H1 (cell line): ENCODE data around the gene MT1X. TPM values are rescaled to one million over a fixed set of nuclear protein-coding genes. Genes with fewer than 3 reads are reported as not detected.
A peak's percentile ranks its signal among the peaks of the same experiment; 100 is the strongest.

Experiments
- CTCF ChIA-PET: fragments of 300-600 bp; sonication (Branson Sonifier 250); formaldehyde crosslinking; loops from one replicate; lab custom pipeline; 2021; ENCODE audit not compliant: partially characterized antibody; lab: Charles Lee
- POLR2A ChIA-PET: fragments of 300-600 bp; sonication (Branson Sonifier 250); formaldehyde crosslinking; loops from one replicate; lab custom pipeline; 2021; ENCODE audit warnings: inconsistent platforms; ENCODE audit not compliant: partially characterized antibody; lab: Charles Lee
- DNase-seq, 2 experiments: peaks; one replicate each; pipeline versions ENCODE4 v3.0.0 to v3.0.0-alpha.2; 2010 to 2022; ENCODE audit warnings: low spot score in 2 of 2, low read depth in 1 of 2, mixed read lengths in 1 of 2
- FAIRE-seq: peaks from 2 replicates; lab custom pipeline; 2011; peaks lifted over from hg19 to GRCh38; lab: Jason Lieb, UNC
- H2AFZ ChIP-seq: 2 replicates; pipeline ENCODE4 v1.8.1; 2012; ENCODE audit warnings: low read length, inconsistent platforms
- H2AK5ac ChIP-seq: 2 replicates; pipeline ENCODE4 v1.6.1; 2013; ENCODE audit warnings: low read depth, low read length
- H2BK120ac ChIP-seq: replicated peaks from 2 replicates; pipeline ENCODE3; 2013; ENCODE audit warnings: low read depth, low read length, inconsistent platforms
- H2BK12ac ChIP-seq: 2 replicates; pipeline ENCODE4 v1.6.1; 2013; ENCODE audit warnings: low read depth, low read length
- H2BK15ac ChIP-seq: 2 replicates; pipeline ENCODE4 v1.6.1; 2013; ENCODE audit warnings: low read length
- H2BK20ac ChIP-seq: 2 replicates; pipeline ENCODE4 v1.6.1; 2013; ENCODE audit warnings: low read length
- H2BK5ac ChIP-seq: 2 replicates; pipeline ENCODE4 v1.6.1; 2013; ENCODE audit warnings: low read depth, low read length
- H3K14ac ChIP-seq: 2 replicates; pipeline ENCODE4 v1.6.1; 2013; ENCODE audit warnings: inconsistent platforms; ENCODE audit not compliant: insufficient read length
- H3K18ac ChIP-seq: 2 replicates; pipeline ENCODE4 v1.6.1; 2013; ENCODE audit warnings: low read length; ENCODE audit errors: extremely low read depth
- H3K23ac ChIP-seq: 2 replicates; pipeline ENCODE4 v1.6.1; 2013; ENCODE audit warnings: inconsistent platforms; ENCODE audit not compliant: insufficient read length
- H3K23me2 ChIP-seq: 2 replicates; pipeline ENCODE4 v1.6.1; 2013; ENCODE audit warnings: low read depth, low read length
- H3K27ac ChIP-seq: 2 replicates; pipeline ENCODE4 v1.6.1; 2011; ENCODE audit warnings: low read depth, low read length, inconsistent platforms
- H3K27me3 ChIP-seq, 4 experiments: replicated peaks in 1 of 4; 1 replicate in 1 of 4; 2 replicates in 3 of 4; pipeline versions ENCODE4 v1.6.1 to v1.8.1; 2011 to 2013; ENCODE audit warnings: low read length in 3 of 4, mild to moderate bottlenecking in 3 of 4, inconsistent platforms in 2 of 4, mixed read lengths in 2 of 4, moderate library complexity in 1 of 4; ENCODE audit not compliant: control insufficient read depth in 3 of 4, insufficient read depth in 3 of 4; ENCODE audit errors: extremely low read depth in 1 of 4
- H3K36me3 ChIP-seq, 4 experiments: 2 replicates each; pipeline versions ENCODE4 v1.6.1 to v1.8.1; 2011 to 2013; ENCODE audit warnings: mild to moderate bottlenecking in 4 of 4, low read length in 3 of 4, moderate library complexity in 2 of 4, control low read depth in 1 of 4, inconsistent platforms in 1 of 4; ENCODE audit not compliant: insufficient read depth in 4 of 4, control insufficient read depth in 2 of 4
- H3K4ac ChIP-seq: replicated peaks from 2 replicates; pipeline ENCODE3; 2013; ENCODE audit warnings: low read length, low read depth, mixed read lengths, inconsistent platforms; ENCODE audit not compliant: insufficient read length
- H3K4me1 ChIP-seq, 4 experiments: replicated peaks in 1 of 4; 1 replicate in 1 of 4; 2 replicates in 3 of 4; pipeline versions ENCODE4 v1.6.1 to v1.8.1; 2011 to 2013; ENCODE audit warnings: low read length in 3 of 4, inconsistent platforms in 2 of 4, mixed read lengths in 1 of 4; ENCODE audit not compliant: insufficient read depth in 4 of 4, control insufficient read depth in 3 of 4
- H3K4me2 ChIP-seq, 2 experiments: 2 replicates each; pipeline versions ENCODE4 v1.6.1 to v1.8.1; 2011 to 2013; ENCODE audit warnings: low read depth in 2 of 2, low read length in 2 of 2, control low read depth in 1 of 2, inconsistent platforms in 1 of 2, mild to moderate bottlenecking in 1 of 2; ENCODE audit not compliant: insufficient read depth in 1 of 2
- H3K4me3 ChIP-seq, 4 experiments: fragments of 200-600, 300-600 bp in 1 of 4; sonication (generic), shearing (Covaris generic), sonication (Bioruptor Twin) in 1 of 4; 2 replicates each; pipeline versions ENCODE4 v1.5.1 to v1.8.1; 2011 to 2016; ENCODE audit warnings: low read length in 4 of 4, low read depth in 3 of 4, control low read depth in 2 of 4, inconsistent platforms in 2 of 4, mild to moderate bottlenecking in 2 of 4, mixed read lengths in 1 of 4, moderate library complexity in 1 of 4; ENCODE audit not compliant: insufficient read depth in 2 of 4; ENCODE audit errors: extremely low read depth in 1 of 4
- H3K56ac ChIP-seq: replicated peaks from 2 replicates; pipeline ENCODE3; 2013; ENCODE audit warnings: low read depth, mild to moderate bottlenecking, mixed read lengths, low read length, inconsistent platforms; ENCODE audit not compliant: insufficient read length
- H3K79me1 ChIP-seq: 2 replicates; pipeline ENCODE4 v1.6.1; 2013; ENCODE audit warnings: low read depth, low read length, control low read depth
- H3K79me2 ChIP-seq, 2 experiments: 2 replicates each; pipeline versions ENCODE4 v1.6.1 to v1.8.1; 2012 to 2013; ENCODE audit warnings: low read length in 2 of 2, mild to moderate bottlenecking in 2 of 2, inconsistent platforms in 1 of 2; ENCODE audit not compliant: insufficient read depth in 2 of 2, control insufficient read depth in 1 of 2
- H3K9ac ChIP-seq, 4 experiments: replicated peaks in 1 of 4; 1 replicate in 1 of 4; 2 replicates in 3 of 4; pipeline versions ENCODE4 v1.6.1 to v1.8.1; 2011 to 2013; ENCODE audit warnings: low read depth in 3 of 4, low read length in 3 of 4, control low read depth in 2 of 4, mild to moderate bottlenecking in 2 of 4, moderate library complexity in 2 of 4, inconsistent platforms in 1 of 4; ENCODE audit errors: extremely low read depth in 1 of 4
- H3K9me3 ChIP-seq, 2 experiments: 2 replicates each; pipeline versions ENCODE4 v1.6.1 to v1.8.1; 2012 to 2013; ENCODE audit warnings: mild to moderate bottlenecking in 2 of 2, moderate library complexity in 2 of 2, control low read depth in 1 of 2, inconsistent platforms in 1 of 2, low read depth in 1 of 2, low read length in 1 of 2, mixed read lengths in 1 of 2; ENCODE audit not compliant: insufficient read depth in 2 of 2
- H4K20me1 ChIP-seq, 2 experiments: replicated peaks in 1 of 2; 2 replicates each; pipeline versions ENCODE3 to v1.8.1; 2011 to 2013; ENCODE audit warnings: inconsistent platforms in 2 of 2, low read length in 2 of 2, mild to moderate bottlenecking in 1 of 2; ENCODE audit not compliant: insufficient read depth in 2 of 2, control insufficient read depth in 1 of 2
- H4K5ac ChIP-seq: 2 replicates; pipeline ENCODE4 v1.6.1; 2013; ENCODE audit warnings: low read length, low read depth, mixed read lengths, inconsistent platforms; ENCODE audit not compliant: insufficient read length
- H4K8ac ChIP-seq: 2 replicates; pipeline ENCODE4 v1.8.0; 2013; ENCODE audit warnings: mild to moderate bottlenecking, moderate library complexity, low read length, inconsistent platforms; ENCODE audit not compliant: insufficient read depth; ENCODE audit errors: extremely low read depth
- H4K91ac ChIP-seq: replicated peaks from 2 replicates; pipeline ENCODE3; 2013; ENCODE audit warnings: low read length, mixed read lengths, inconsistent platforms; ENCODE audit not compliant: insufficient read length
- BRCA1 ChIP-seq: IDR thresholded peaks from 2 replicates; pipeline ENCODE4 v1.6.1; 2012; ENCODE audit warnings: low read depth, low read length, improper control_type of control experiment
- CHD2 ChIP-seq: IDR thresholded peaks from 2 replicates; pipeline ENCODE4 v1.6.1; 2012; ENCODE audit warnings: low read length, improper control_type of control experiment
- E2F6 ChIP-seq: IDR thresholded peaks from 2 replicates; pipeline ENCODE4 v1.6.1; 2012; ENCODE audit warnings: inconsistent platforms
- EGR1 ChIP-seq: IDR thresholded peaks from 2 replicates; pipeline ENCODE4 v1.6.1; 2011; ENCODE audit warnings: low read depth, low read length, borderline replicate concordance
- EZH2 ChIP-seq: fragments of 200-600 bp; sonication (generic); IDR thresholded peaks from 2 replicates; pipeline ENCODE4 v1.7.1; 2012; ENCODE audit warnings: low read depth, mild to moderate bottlenecking, moderate library complexity, low read length, inconsistent platforms; ENCODE audit not compliant: severe bottlenecking
- GTF2F1 ChIP-seq: IDR thresholded peaks from 2 replicates; pipeline ENCODE4 v1.6.1; 2012; ENCODE audit warnings: low read depth, low read length, improper control_type of control experiment, borderline replicate concordance
- HDAC2 ChIP-seq, 2 experiments: fragments of 300-600 bp in 1 of 2; sonication (generic) in 1 of 2; IDR thresholded peaks; 2 replicates each; pipeline ENCODE4 v1.6.1; 2011 to 2012; ENCODE audit warnings: low read depth in 2 of 2, low read length in 2 of 2, mild to moderate bottlenecking in 2 of 2, moderate library complexity in 2 of 2, borderline replicate concordance in 1 of 2, inconsistent platforms in 1 of 2
- JUND ChIP-seq: IDR thresholded peaks from 2 replicates; pipeline ENCODE4 v1.6.1; 2011; ENCODE audit warnings: mild to moderate bottlenecking, improper control_type of control experiment, low read length
- KDM5A ChIP-seq: fragments of 200-600 bp; IDR thresholded peaks from 2 replicates; pipeline ENCODE4 v1.7.1; 2012; ENCODE audit warnings: mild to moderate bottlenecking, low read length, inconsistent platforms, mixed read lengths
- NRF1 ChIP-seq: IDR thresholded peaks from 2 replicates; pipeline ENCODE4 v1.6.1; 2011; ENCODE audit warnings: mild to moderate bottlenecking, low read depth, low read length, improper control_type of control experiment
- SRF ChIP-seq: IDR thresholded peaks from 2 replicates; pipeline ENCODE4 v1.6.1; 2011; ENCODE audit warnings: mild to moderate bottlenecking, low read depth, low read length, moderate library complexity
- TCF12 ChIP-seq: IDR thresholded peaks from 2 replicates; pipeline ENCODE4 v1.6.1; 2011; ENCODE audit warnings: low read depth, mild to moderate bottlenecking, low read length
- WGBS, 2 experiments: shearing (Covaris generic) in 1 of 2; methylation state at CpG; one replicate each; pipeline versions ENCODE4 v1.1.6 to v1.1.7; 2013 to 2015; ENCODE audit warnings: low lambda C conversion rate in 2 of 2, mixed read lengths in 2 of 2, inconsistent platforms in 1 of 2, low coverage in 1 of 2, missing lambda C conversion rate in 1 of 2; ENCODE audit not compliant: insufficient replicate concordance in 2 of 2, insufficient coverage in 1 of 2, insufficient read length in 1 of 2; ENCODE audit errors: extremely low coverage in 1 of 2, missing lambda C conversion rate in 1 of 2; 5-methylcytosine and 5-hydroxymethylcytosine counted together
- polyA plus RNA-seq, 7 experiments: library from polyadenylated mRNA; depleted of rRNA in 3 of 7; stranded (reverse) in 5 of 7; unstranded in 2 of 7; fragments of >200 nt in 5 of 7; fragments of 200-250 nt in 2 of 7; gene quantifications; 1 replicate in 5 of 7; 2 replicates in 1 of 7; 4 replicates in 1 of 7; pipeline versions ENCODE4 v1.2.1 to v1.2.3, GENCODE V29; 2011 to 2013; ENCODE audit warnings: missing spikeins in 2 of 7, mixed read lengths in 2 of 7
- total RNA-seq: library from RNA; stranded (reverse); fragmentation: NEBNext Ultra II Directional; extraction: Animal tissue kit (Norgen Biotek cat#: 25700); gene quantifications from 2 replicates; pipeline ENCODE4 v1.2.1, GENCODE V29; 2021

MT1X gene
- total and polyA plus RNA-seq, 2 of the 8 experiments (the other 6 are each of a cell fraction or from before 2014, with no cell fraction given), result 52.4 to 1,060 TPM

- Histone ChIP-seq H3K79me2 (no peaks in the 10 kb centered on the region), H2BK5ac (no peak overlapping the region), H3K4me3 (no peak overlapping the region), H3K27ac (no peak overlapping the region), H2BK120ac (no peak overlapping the region), H3K4ac (no peak overlapping the region), H3K36me3 (no peaks in the 10 kb centered on the region), H3K79me1 (no peaks in the 10 kb centered on the region), H2BK12ac (no peak overlapping the region), H2AK5ac (0 out of 2 replicates have a peak overlapping the region, but pooled peaks have one; percentile 18), H3K23ac (no peak overlapping the region), H2BK20ac (no peak overlapping the region), H3K9me3 (no peaks in the 10 kb centered on the region), H4K91ac (no peak overlapping the region), H3K23me2 (peaks cover 8% of the 10 kb centered on the region; the same call in 1 of the 2 replicates), H3K56ac (no peak overlapping the region), H3K4me2 (no peak overlapping the region), H3K18ac (no peak overlapping the region), H4K8ac (no peak overlapping the region), H3K9ac (no peak overlapping the region), H4K20me1 (peaks cover 0 to 8% of the 10 kb centered on the region in 2 experiments), H3K4me1 (peaks cover 3 to 25% (median 16%) of the 10 kb centered on the region in 4 experiments), H4K5ac (no peak overlapping the region), H3K27me3 (peaks cover 40 to 81% (median 62%) of the 10 kb centered on the region in 4 experiments), H3K14ac (no peak overlapping the region), H2AFZ (no peak overlapping the region), H2BK15ac (no peak overlapping the region)
- CTCF ChIA-PET, result interaction anchor here (0.6 to 2.9 kb wide), 19 partner anchors 9 to 671 kb away, joined by 3 to 62 read pairs (median 4); no protein-coding TSS in a partner anchor
- FAIRE-seq, result no peak
- POLR2A ChIA-PET, result interaction anchor here (0.6 to 13.9 kb wide), 8 partner anchors 8 to 41 kb away, joined by 3 to 205 read pairs (median 6); partner anchors contain the start of genes MT1B, MT1F and MT1X
- TF ChIP-seq HDAC2 (IDR thresholded peaks at IDR 0.05; ENCODE audit: borderline replicate concordance in 1 of 2, low read depth in 2 of 2, low read length in 2 of 2) (no peak), TCF12 (no peak), KDM5A (no peak), NRF1 (no peak), EGR1 (no peak), EZH2 (no peak), BRCA1 (no peak), E2F6 (no peak), CHD2 (no peak), JUND (no peak), SRF (no peak), GTF2F1 (no peak)
- no peak for DNase-seq
- WGBS, 2 experiments, result 85% methylated on average over 11 of the region's 11 CpGs; no CpG with 5 or more reads in 1 of the 2 experiments
Observed at GRCh38 chr16:56672761-56673536, 9.3 kb upstream of the MT1X start.
